ENCODE measurements around the gene UTP25. TPM values are rescaled to one million over a fixed set of nuclear protein-coding genes. Genes with fewer than 3 reads are reported as not detected.

The UTP25 gene
- polyA plus RNA-seq, 1 donor (not counting 4 experiments of a cell fraction or from before 2014, with no cell fraction given), result 13.3 TPM

- H4K20me1 ChIP-seq (ENCODE audit: control insufficient read depth, extremely low read depth, insufficient read depth, low read length), result peaks cover 49% of the 10 kb centered on the region
- peak overlapping the region; percentile 100 for H3K9ac ChIP-seq (ENCODE audit: control insufficient read depth, extremely low read depth, insufficient read depth, low read length)
- H3K4me1 ChIP-seq (ENCODE audit: control insufficient read depth, extremely low read depth, insufficient read depth, low read length), result peaks cover 65% of the 10 kb centered on the region
- dilution Hi-C loops (cut with MboI; ENCODE audit: extremely low pct_ligation_motif_present, low sequenced_read_pairs), result no loop called here
- FAIRE-seq, result peak; percentile 57
- peak overlapping the region; percentile 81 to 92 (median 90) for H3K4me3 ChIP-seq (ENCODE audit: control insufficient read depth in 2 of 3, extremely low read depth in 1 of 3, insufficient read depth in 2 of 3, low read depth in 1 of 3, low read length in 3 of 3)
- DNase-seq (ENCODE audit: low read depth, low spot score), result no peak
- H3K79me2 ChIP-seq (ENCODE audit: control insufficient read depth, insufficient read depth, low read length), result peaks cover 87% of the 10 kb centered on the region
- TF ChIP-seq EZH2 (IDR thresholded peaks at IDR 0.05; ENCODE audit: low read length) (no peak), CTCF (optimal IDR thresholded peaks at IDR 0.05 in 1 of 3, IDR thresholded peaks at IDR 0.05 in 1 of 3, conservative IDR thresholded peaks at IDR 0.05 in 1 of 3; ENCODE audit: extremely low read depth in 1 of 3, insufficient read depth in 2 of 3, low read length in 3 of 3) (no peak)
- no peak overlapping the region for H2AFZ ChIP-seq (ENCODE audit: control insufficient read depth, low read length)
- no peaks in the 10 kb centered on the region for H3K27me3 ChIP-seq (ENCODE audit: control insufficient read depth, extremely low read depth, insufficient read depth, low read length)
- peak overlapping the region; percentile 67 for H3K4me2 ChIP-seq (ENCODE audit: control insufficient read depth, extremely low read depth, insufficient read depth, low read depth, low read length)
- H3K27ac ChIP-seq (ENCODE audit: control insufficient read depth, insufficient read depth, low read length), result peak overlapping the region; percentile 99
- H3K9me1 ChIP-seq (ENCODE audit: control insufficient read depth, extremely low read depth, insufficient read depth, low read length), result peaks cover 2% of the 10 kb centered on the region
- no peaks in the 10 kb centered on the region for H3K9me3 ChIP-seq (ENCODE audit: control insufficient read depth, low read depth, low read length)
- peaks cover 34 to 44% of the 10 kb centered on the region in 2 experiments for H3K36me3 ChIP-seq (ENCODE audit: control insufficient read depth in 2 of 2, extremely low read depth in 1 of 2, insufficient read depth in 2 of 2, low read length in 2 of 2)
These were observed 24.2 kb upstream of the UTP25 start for GRCh38 chr1:209803568-209803967.

- Histone ChIP-seq H3K4me2 (ENCODE audit: control insufficient read depth, extremely low read depth, insufficient read depth, low read depth, low read length) (peak overlapping the region; percentile 67), H3K79me2 (ENCODE audit: control insufficient read depth, insufficient read depth, low read length) (peaks cover 71% of the 10 kb centered on the region), H3K9ac (ENCODE audit: control insufficient read depth, extremely low read depth, insufficient read depth, low read length) (peak overlapping the region; percentile 100)
These were observed 22.4 kb upstream of the UTP25 start for GRCh38 chr1:209805341-209805781.

More at GRCh38 chr1:209805341-209805781, 22.4 kb upstream of the UTP25 start:
- peak overlapping the region; percentile 99 for H3K27ac ChIP-seq (ENCODE audit: control insufficient read depth, insufficient read depth, low read length)
- TF ChIP-seq CTCF (optimal IDR thresholded peaks at IDR 0.05 in 1 of 3, IDR thresholded peaks at IDR 0.05 in 1 of 3, conservative IDR thresholded peaks at IDR 0.05 in 1 of 3; ENCODE audit: extremely low read depth in 1 of 3, insufficient read depth in 2 of 3, low read length in 3 of 3), result peak in 2 of 3 experiments; percentile 2 to 6
- TF ChIP-seq EZH2 (IDR thresholded peaks at IDR 0.05; ENCODE audit: low read length), result no peak
- no peaks in the 10 kb centered on the region for H3K9me3 ChIP-seq (ENCODE audit: control insufficient read depth, low read depth, low read length)
- H2AFZ ChIP-seq (ENCODE audit: control insufficient read depth, low read length), result no peak overlapping the region
- H3K4me1 ChIP-seq (ENCODE audit: control insufficient read depth, extremely low read depth, insufficient read depth, low read length), result peaks cover 66% of the 10 kb centered on the region
- DNase-seq (ENCODE audit: low read depth, low spot score), result no peak
- no peak for FAIRE-seq
- peaks cover 25 to 36% of the 10 kb centered on the region in 2 experiments for H3K36me3 ChIP-seq (ENCODE audit: control insufficient read depth in 2 of 2, extremely low read depth in 1 of 2, insufficient read depth in 2 of 2, low read length in 2 of 2)
- dilution Hi-C loops (cut with MboI; ENCODE audit: extremely low pct_ligation_motif_present, low sequenced_read_pairs), result no loop called here
- peak overlapping the region; percentile 81 to 92 (median 90) for H3K4me3 ChIP-seq (ENCODE audit: control insufficient read depth in 2 of 3, extremely low read depth in 1 of 3, insufficient read depth in 2 of 3, low read depth in 1 of 3, low read length in 3 of 3)
- peaks cover 37% of the 10 kb centered on the region for H4K20me1 ChIP-seq (ENCODE audit: control insufficient read depth, extremely low read depth, insufficient read depth, low read length)
- peaks cover 2% of the 10 kb centered on the region for H3K9me1 ChIP-seq (ENCODE audit: control insufficient read depth, extremely low read depth, insufficient read depth, low read length)
- H3K27me3 ChIP-seq (ENCODE audit: control insufficient read depth, extremely low read depth, insufficient read depth, low read length), result no peaks in the 10 kb centered on the region
